Bronchial epithelial cell (primary cell): ENCODE measurements around the gene RP2. TPM values are rescaled to one million over a fixed set of nuclear protein-coding genes. Genes with fewer than 3 reads are reported as not detected.

Experiments
- DNase-seq: peaks from one replicate; pipeline ENCODE4 v3.0.0-alpha.2; 2010; ENCODE audit warnings: low read depth
- FAIRE-seq: peaks from 2 replicates; lab custom pipeline; 2011; peaks lifted over from hg19 to GRCh38; lab: Jason Lieb, UNC
- H3K27me3 ChIP-seq: 2 replicates; pipeline ENCODE4 v1.5.1; 2011; ENCODE audit warnings: low read length; ENCODE audit not compliant: control insufficient read depth, insufficient read depth
- H3K36me3 ChIP-seq: 2 replicates; pipeline ENCODE4 v1.5.1; 2011; ENCODE audit warnings: low read length; ENCODE audit not compliant: control insufficient read depth, insufficient read depth
- H3K4me3 ChIP-seq: 2 replicates; pipeline ENCODE4 v1.5.1; 2011; ENCODE audit warnings: mild to moderate bottlenecking, low read depth, low read length, control low read depth
- total RNA-seq: library from RNA; depleted of rRNA; stranded (reverse); fragments of >200 nt; gene quantifications from 2 replicates; pipeline ENCODE4 v1.2.1, GENCODE V29; 2014
- TF ChIP-seq, protein P1 (sequence below): IDR thresholded peaks from 2 replicates; pipeline ENCODE4 v1.5.1; 2011; ENCODE audit warnings: mild to moderate bottlenecking, moderate library complexity, low read length, control low read depth, inconsistent platforms; ENCODE audit not compliant: insufficient read depth, severe bottlenecking

The RP2 gene
- total RNA-seq, 1 donor from 2014 or later, result 16.1 TPM

DNA sequence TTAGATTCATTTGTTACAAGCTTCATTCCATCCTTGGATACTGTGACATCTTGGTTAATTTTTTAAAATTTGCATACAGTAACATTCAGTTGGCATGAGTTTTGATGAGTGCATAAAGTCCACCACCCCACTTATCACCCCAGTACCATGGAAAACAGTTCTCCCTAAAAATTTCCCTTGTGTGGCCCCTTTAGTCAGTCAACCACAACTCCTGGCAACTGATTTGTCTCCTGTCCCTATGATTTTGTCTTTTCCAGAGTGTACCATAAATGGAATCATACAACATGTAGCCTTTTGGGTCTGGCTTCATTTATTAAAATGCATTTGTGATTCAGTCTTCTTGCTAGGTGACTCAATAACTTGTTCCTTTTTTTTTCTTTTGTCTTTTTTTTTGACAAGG lies 29.9 kb downstream of the RP2 start:
- Histone ChIP-seq H3K36me3 (no peaks in the 10 kb centered on the region), H3K27me3 (no peaks in the 10 kb centered on the region), H3K4me3 (no peak overlapping the region)
- TF ChIP-seq, protein P1, sequence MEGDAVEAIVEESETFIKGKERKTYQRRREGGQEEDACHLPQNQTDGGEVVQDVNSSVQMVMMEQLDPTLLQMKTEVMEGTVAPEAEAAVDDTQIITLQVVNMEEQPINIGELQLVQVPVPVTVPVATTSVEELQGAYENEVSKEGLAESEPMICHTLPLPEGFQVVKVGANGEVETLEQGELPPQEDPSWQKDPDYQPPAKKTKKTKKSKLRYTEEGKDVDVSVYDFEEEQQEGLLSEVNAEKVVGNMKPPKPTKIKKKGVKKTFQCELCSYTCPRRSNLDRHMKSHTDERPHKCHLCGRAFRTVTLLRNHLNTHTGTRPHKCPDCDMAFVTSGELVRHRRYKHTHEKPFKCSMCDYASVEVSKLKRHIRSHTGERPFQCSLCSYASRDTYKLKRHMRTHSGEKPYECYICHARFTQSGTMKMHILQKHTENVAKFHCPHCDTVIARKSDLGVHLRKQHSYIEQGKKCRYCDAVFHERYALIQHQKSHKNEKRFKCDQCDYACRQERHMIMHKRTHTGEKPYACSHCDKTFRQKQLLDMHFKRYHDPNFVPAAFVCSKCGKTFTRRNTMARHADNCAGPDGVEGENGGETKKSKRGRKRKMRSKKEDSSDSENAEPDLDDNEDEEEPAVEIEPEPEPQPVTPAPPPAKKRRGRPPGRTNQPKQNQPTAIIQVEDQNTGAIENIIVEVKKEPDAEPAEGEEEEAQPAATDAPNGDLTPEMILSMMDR, result no peak
- DNase-seq, result no peak
- FAIRE-seq, result no peak

DNA sequence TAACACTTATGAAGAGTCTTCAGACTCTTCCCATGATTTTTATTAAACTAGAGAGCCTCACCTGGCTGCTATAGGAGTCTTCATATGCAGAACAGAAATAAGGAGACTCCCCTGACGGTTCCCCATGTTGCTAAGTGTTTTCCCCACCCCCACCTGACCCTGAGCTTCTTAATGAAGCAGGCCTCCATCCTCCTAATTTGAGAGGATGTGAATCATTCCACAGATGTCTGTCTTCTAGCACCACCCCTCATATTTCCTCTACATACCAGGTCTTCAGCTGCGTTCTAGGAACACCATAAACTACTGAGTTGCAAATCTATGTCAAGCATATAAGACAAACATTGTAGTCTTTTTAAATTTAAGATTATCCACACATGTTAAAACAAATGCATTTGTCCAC lies 36.9 kb downstream of the RP2 start:
- no peaks in the 10 kb centered on the region for H3K36me3 ChIP-seq
- TF ChIP-seq, protein P1, result no peak
- H3K4me3 ChIP-seq, result no peak overlapping the region
- DNase-seq (peak; percentile 17), FAIRE-seq (no peak)
- H3K27me3 ChIP-seq, result no peaks in the 10 kb centered on the region

DNA sequence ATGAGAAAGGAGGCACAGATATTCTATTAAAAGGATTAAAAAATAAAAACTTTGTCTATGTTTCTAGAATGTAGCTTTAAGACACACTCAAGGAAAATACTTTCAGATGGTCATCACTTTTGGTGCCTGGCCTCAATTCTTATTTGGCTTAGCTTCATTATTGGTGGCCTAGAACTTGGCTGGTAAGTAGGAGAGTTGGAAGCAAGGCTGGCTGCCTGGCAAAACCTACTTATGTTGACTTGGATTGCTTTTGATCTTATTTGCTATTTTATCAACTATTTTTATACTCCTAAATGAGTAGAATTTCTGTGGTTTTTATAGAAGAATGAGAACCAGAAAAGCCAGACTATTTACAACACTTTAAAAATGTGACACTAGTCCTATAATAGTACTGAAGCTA lies 40.1 kb downstream of the RP2 start:
- Histone ChIP-seq H3K36me3 (no peaks in the 10 kb centered on the region), H3K27me3 (no peaks in the 10 kb centered on the region), H3K4me3 (no peak overlapping the region)
- TF ChIP-seq, protein P1, result no peak
- FAIRE-seq (no peak), DNase-seq (no peak)

DNA sequence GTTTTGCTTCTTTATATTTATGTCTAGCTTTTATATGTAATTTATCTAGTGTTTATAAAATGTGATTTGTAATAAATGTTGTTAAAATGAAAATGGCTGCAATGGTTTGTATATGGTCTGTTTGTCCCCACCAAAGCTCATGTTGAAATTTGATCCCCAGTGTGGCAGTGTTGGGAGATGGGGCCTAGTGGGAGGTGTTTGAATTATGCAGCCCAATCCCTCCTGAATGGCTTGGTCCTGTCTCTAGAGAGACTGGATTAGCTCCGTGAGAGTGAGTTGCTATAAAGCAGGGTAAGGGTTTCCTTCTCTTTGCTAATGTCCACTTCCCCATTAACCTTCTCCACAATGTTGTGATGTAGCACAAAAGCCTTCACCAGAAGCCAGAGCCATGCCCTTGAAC lies 45.4 kb downstream of the RP2 start:
- TF ChIP-seq, protein P1, result no peak
- Histone ChIP-seq H3K27me3 (no peaks in the 10 kb centered on the region), H3K36me3 (no peaks in the 10 kb centered on the region), H3K4me3 (no peak overlapping the region)
- DNase-seq (no peak), FAIRE-seq (no peak)

DNA sequence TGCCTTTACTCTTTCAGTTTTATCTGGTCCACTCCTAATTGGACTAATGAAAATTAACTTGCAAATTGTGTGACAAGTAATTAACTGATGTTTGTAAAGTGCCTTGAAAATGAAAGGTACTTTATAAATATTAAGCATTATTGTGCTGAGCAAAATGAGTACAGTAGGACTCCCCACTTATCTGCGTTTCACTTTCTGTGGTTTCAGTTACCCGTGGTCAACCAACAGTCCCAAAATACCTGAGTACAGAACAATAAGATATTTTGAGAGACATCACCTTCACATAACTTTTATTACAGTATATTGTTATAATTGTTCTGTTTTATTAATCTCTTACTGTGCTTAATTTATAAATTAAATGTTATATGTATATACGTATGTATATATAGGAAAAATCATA lies 48.0 kb downstream of the RP2 start:
- FAIRE-seq, result no peak
- Histone ChIP-seq H3K36me3 (no peaks in the 10 kb centered on the region), H3K27me3 (no peaks in the 10 kb centered on the region), H3K4me3 (no peak overlapping the region)
- TF ChIP-seq, protein P1, result no peak
- DNase-seq, result no peak

DNA sequence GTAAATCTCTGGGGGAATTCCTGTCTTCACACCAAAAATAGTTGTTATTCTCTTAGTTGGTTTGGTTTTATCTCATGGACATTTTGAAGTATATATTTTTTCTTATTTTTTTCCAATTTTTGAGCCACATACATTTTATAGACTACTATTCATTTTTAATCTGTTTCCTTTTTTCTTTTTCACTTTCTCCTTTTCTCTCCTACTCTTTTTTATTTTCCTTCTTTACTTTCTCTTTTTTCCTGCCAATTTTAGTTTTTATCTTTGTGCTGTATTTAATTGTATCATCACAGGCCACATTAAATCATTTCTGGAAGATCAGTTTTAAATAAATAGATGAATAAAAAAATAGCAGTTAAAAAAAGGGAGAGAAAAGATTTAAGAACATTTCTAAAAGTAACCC lies 61.4 kb downstream of the RP2 start:
- H3K4me3 ChIP-seq, result no peak overlapping the region
- no peak for DNase-seq
- TF ChIP-seq, protein P1, result no peak
- no peaks in the 10 kb centered on the region for H3K27me3 ChIP-seq
- no peak for FAIRE-seq
- no peaks in the 10 kb centered on the region for H3K36me3 ChIP-seq
